HG02943 (cell line): ENCODE data around the gene CADM1.

Source experiments
- ATAC-seq: cut with Tn5 transposase; IDR thresholded peaks from one replicate; pipeline ENCODE4 v1.9.1; 2021; ENCODE audit warnings: mild to moderate bottlenecking, low read depth, moderate library complexity; ENCODE audit not compliant: unreplicated experiment

The CADM1 gene

DNA sequence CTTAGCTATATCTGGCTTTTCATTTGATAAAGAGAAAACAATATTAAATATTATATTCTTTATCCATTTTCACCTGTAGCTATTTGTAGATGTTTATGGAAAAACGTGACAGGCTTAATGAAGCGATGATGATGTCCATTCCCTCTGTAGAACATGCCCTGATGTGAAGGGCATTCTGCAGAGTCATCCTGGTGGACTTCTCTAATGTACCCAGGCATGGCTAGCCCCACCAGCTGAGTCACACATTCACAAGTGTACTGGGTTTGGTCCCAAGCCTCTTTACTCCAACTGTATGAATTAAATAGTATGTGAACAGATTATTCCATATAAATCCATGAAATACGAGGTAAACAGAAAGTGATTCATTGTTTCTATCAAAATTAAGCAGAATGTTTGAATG lies 139.3 kb downstream of the CADM1 start:
- no peak for ATAC-seq

DNA sequence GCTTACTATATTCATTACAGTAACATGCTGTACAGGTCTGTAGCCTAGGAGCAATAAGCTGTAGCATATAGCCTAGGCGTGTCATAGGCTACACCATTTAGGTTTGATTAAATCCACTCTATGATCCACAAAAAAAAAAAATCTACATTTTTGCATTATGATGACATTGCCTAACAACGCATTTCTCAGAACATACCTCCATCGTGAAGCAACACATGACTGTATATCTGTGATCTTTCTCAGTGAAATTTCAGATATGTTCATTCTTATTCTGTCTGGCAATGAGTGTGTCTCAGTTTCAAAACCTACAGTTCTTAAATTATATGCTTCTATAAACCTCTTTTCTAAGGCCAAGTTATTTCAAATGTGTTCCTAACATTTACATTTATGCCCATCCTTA lies 140.3 kb downstream of the CADM1 start:
- ATAC-seq, result no peak

DNA sequence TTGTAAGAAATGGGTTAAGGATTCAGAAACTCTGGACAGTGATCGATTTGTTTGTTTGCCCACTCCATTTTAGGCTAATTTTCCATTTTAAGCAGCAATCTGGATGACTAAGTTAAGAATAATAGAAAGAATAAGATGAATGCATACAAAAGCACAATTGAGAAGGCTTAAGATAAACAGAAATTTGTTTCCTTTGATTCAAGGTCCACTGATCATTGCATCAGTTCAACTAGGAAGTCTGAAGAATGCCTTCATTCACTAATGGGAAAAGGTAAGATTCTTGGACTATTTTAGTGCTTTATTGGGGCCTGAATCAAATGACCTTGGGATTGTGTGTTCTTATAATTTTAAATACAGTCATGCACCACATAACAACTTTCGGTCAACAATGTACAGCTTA lies 140.8 kb downstream of the CADM1 start:
- ATAC-seq, result no peak

DNA sequence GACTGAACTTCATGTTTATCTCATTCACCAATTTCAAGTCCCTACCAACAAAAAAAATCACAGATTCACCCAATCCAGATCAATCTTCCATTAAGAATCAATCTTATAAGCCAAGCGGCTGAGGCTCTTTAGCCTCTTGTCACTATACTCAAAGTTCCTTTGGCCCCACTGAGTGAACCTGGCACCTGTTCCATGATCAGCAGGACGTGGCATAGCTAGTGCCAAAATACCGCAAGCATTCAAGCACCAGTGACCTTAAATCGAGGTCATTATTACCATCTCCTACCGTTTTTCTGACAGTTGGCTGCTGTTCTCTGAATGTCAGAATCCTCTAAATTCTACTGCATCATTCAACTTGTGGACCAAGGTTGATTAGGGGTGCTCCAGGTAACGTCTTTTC lies 141.2 kb downstream of the CADM1 start:
- no peak for ATAC-seq

DNA sequence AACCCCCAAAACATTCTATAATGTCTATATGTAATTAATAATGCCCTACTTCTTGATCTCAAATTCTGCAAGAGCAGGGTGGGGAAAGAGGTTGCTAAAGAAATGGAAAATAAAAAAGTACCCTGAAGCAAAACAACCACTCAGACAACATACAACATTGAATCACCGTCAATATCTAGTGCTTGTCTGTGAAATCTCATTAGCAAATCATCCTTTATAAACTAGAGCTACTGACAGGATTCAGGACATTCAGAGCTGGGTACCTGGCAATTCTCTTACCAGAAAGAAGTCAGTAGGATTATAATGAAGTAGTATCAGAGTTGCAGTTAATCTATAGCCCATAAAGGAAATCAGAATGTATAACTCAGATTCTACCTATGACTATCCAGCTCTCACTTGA lies 143.2 kb downstream of the CADM1 start:
- no peak for ATAC-seq

DNA sequence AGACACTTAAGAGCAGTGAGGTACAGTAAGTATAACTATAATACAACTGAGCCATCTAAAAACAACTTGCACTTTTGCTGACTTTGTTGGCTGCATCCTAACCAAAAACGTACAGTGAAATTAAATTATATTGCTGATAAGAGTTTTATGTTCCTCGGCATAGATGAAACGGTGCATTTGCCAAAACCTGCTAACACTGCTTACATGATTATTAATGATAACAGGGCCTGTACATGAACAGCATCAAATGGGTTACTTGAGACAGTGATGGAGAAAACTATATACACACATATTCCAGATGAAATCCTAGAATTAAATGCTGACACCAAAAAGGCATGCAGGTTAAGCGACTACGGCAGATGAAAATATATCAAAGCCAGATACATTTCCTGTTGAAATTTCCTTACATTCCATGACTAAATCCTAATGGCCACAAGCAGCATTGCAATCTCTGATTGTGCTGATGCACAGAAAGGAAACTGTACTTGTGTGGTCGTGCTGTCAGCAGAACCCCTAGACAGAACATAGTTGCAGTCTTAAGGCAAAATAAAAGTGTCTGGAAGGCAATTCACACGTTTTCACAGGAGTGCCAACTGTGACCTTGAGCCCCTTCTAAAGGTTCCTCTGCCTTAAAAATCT lies 143.9 kb downstream of the CADM1 start:
- ATAC-seq, result no peak

DNA sequence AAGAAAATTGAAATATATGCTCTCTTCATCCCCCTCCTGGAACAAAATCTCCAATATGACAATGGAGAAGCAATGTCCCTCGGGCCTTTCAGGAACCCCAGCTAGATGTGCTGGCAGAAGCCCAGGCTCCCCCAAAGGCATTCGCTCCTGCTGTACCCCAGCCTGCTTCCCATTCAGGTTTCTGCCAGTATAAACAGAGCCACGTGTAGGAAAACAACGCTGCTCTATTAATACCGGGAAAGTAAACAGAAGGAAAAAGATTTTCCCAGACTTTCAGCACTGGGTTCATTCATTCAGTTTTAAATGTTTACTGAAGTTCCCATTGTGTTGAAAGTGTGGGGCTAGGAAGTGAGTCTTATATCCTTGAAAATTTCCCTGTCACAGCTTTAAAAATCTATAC lies 147.1 kb downstream of the CADM1 start:
- ATAC-seq, result no peak

DNA sequence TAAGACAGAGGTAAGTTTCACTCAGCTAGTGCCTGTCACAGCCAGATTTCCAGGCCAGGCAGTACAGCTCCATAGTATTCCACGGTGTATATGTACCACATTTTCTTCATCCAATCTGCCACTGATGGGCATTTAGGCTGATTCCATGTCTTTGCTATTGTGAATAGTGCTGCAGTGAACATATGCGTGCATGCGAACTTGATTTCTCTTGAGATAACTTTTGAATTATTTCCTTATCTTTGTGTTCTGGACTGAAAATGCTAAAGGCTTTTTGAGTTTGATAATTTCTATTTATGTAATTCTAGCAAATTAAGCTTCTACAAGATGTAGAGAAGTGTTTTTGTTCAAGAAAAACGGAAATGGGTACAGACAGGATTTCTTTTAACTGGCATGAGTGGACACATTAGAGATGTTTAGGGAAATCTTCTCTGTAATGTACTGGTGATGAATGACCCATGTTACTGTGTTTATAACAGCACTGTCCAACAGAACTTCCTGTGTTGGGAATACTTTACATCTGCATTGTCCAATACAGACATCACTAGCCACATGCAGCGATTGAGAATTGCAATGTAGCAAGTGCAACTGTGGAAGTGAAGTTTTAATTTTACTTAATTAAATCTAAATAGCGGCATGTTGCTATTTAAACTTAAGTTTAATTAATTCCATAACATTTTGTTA lies 151.3 kb downstream of the CADM1 start:
- ATAC-seq, result no peak

DNA sequence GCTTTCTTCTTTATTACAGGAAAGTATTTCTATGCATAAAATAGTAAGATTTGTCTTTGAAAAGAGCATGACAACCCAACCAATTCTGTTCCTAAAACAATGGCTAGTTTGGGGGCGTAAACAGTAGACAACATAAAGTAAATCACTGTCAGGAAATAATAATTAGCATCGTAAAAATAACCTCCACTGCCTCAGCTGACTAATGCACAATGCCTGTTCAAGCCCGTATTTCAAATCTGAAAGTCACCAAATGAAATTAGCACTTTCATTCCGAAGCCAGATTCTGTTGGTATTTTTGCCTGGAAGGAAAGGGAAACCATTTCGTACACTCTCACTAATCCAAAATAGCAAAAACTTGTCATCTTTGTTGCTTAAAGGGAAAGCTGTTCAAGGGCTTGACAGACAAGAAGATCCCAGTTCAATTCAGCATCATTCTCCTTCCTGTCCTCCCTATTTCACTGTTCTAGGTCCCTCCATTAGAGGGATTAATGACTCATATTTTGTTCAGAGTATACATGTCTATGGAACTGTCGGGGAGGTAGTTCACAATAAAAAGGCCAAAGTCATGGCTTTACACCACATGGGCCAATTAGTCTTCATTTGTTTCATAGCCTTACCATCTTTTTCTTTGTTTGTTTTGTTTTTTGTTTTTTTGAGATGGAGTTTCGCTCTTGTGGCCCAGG lies 154.7 kb downstream of the CADM1 start:
- ATAC-seq, result no peak

DNA sequence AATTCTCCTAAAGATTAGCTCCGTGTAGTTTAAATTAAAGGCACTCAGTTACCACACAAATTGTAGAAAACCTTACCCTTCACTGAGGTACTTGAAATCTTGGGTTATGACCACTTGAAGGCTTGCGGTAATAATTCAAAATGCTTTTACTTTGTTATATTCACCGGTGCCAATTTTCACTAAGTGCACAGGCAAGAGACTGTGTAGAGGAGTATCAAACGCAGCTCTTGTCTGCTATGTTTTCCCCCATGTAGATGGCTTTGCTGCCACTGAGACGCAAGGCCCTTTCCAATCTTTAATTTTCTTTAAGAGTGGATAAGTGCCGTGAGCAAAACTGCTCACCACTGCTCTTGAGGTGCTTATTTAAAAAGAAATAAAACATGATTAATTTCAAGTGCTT lies 155.8 kb downstream of the CADM1 start:
- no peak for ATAC-seq

DNA sequence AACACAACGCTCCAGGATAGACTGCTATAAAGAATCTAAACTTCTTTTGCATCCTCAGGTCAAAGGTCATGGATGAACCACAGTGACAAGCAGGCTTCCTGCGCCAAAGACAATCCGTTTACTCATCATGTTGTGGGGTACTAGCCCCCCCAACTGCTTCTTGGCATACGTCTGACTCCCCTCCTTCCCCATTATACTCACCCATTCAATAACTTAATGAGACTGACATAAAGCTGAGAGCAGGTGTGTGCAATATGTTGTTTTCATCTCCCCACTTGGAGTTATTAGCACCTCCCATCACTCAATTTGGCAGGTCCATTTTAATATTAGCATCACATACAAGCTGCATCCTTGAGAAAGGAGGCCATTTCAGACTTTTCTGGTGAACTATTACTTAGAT lies 157.1 kb downstream of the CADM1 start:
- ATAC-seq, result no peak

DNA sequence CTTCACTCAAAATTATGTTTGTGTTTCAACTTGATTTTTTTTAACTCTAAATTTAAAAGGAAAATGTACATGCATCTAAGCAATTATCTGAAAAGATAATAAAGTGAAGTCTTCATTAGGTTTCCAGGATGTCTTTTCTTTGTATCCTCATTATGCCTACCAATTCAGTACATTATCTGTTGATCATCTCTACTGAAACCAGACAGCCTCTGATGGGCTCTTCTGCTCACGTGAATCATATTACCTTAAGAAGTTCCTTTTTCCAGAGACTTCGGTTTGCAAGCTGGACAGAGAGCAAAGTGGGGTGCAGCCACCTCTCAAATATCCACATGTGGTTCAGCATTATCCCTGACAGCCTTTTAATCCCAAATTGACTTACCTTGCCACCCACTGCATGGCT lies 158.4 kb downstream of the CADM1 start:
- ATAC-seq, result no peak

DNA sequence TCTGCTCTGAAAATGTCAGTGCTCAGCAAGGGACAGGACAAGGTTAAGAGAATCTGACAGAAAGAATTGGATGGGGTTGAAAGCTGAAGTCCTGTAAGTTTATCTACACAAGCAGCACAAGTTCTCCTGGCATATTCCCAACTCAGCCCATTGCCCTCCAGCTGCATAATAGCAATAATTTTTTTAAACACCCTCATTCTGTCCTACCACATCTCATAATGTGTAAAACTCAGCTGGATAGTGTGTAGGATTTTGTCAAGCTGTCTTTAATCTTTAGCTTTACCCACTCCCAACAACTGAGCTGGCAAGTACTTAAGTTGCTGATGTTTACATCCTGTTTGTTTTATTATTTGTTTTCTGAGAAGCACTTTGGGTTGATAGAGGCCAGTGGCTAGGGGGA lies 158.9 kb downstream of the CADM1 start:
- no peak for ATAC-seq

DNA sequence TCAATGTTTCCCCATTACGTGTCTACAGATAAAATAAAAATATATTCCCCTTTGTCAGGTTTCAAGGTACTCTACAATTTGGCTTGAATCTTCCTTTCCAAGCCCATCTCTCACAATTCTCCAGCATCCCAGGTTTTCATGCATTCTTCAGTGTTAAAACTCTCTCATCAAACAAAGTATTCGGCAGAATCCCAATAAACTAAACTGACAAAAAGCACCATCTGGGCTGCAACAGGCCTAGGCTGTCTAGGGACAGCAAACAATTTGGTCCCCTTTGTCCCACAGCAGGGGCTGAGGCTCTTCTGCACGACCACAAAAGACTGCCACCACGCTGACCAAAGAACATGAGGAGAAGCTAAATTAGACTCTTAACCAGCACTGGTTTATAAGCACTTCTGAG lies 159.4 kb downstream of the CADM1 start:
- no peak for ATAC-seq

DNA sequence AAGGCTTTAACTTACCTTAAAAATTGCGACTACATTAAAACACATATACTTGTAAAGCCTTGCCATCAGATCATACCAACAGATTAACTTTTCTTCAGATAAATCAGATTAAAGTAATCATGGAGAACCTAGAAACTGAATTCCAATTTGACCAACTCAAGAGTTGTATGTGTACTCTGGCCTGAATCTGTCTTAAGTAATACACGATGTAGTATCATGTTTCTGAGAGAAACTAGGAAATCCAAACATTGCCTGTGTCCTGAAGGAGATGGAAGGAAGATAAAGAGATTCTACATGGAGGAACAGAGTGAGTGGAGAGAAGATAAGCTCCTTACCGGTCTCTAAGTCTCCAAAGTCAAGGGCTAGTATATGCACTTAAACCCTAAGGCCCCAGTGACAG lies 162.1 kb downstream of the CADM1 start:
- no peak for ATAC-seq

DNA sequence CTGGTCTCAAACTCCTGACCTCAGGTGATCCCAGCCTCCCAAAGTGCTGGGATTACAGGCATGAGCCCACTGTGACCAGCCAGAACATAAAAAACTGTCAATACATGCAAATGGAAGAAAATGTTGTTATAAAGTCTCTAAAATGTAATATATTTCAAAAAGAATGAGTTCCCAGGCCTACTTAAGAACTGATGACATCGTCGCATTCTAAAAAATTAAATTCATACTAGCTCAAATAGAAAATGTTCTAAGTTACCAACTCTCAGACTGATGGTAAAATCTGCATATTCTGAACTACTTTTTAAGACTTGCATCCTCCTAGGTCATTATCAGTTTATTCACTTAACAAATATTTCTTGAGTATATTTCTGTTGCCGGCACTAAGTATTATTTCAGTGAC lies 163.3 kb downstream of the CADM1 start:
- ATAC-seq, result no peak

DNA sequence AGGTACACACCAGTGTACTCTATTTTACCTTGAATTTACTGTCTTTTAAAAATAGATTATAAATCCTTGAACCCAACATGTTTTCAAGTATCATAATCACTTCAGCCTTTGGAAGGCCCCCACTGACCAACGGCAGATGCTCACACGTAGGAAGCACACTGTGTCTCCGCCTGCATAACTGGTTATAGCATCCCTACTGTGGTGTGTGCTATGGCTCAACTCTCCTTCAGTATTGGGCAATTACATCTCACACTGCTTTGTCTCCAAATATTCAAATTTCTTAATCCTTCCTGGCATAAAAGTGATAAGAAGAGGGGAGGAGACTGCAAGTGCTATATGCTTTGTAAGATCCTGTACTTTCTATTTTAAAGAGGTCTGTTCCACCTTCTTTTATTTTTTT lies 165.7 kb downstream of the CADM1 start:
- no peak for ATAC-seq

DNA sequence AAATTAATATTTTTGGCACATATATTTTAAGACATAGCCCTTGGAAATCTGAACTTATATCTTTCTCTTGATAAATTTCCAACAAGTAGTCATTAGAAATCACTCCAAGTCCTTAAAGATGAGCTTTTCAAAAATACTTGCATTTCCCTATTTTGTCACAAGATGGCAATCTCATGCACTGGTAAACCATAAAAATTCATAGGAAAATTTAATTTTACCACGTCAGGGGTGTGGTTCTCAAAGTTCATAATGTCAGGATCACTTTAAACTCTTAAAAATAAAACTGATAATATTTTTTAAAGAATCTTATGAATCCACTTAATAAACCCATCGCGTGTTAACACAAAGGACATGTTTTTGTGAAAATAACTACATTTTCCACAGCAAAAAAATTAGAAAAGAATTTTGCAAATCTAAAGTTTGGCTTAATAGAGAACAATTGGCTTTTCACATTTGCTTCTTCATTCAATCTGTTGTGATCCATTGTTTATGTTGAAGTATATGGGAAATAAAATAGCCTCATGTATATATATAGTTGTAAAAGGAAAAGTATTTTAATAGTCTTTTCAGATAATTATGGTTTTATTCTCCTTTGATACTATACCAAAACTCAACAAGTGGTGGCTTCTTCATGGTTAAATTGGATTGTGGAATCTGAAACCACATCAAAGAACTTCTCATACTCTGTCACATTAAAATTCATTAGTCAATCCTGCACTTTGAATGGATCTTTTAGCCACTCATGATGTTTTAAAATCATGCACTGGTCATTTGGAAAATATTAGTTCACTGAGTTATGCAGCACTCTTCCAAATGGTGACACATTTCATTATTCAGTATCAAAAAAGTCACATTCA lies 169.1 kb downstream of the CADM1 start:
- no peak for ATAC-seq

DNA sequence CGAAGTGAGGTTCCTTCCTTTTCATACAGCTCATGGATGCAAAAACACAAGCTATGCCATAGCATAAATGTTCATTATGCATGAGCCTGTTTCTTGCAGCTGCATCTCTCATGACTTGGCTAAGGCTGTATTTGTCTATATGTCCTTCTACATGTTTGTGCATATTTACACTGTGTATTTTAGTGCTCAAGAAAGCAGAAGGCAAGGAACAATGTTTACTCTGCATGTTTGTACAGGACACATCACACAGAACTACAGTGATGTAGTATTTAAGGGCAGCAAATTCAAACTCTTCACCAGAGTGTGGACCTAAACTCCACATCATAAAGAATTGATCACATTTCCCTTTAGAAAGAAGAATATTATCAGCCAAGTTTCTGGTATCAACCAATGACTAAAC lies 170.3 kb downstream of the CADM1 start:
- ATAC-seq, result no peak

DNA sequence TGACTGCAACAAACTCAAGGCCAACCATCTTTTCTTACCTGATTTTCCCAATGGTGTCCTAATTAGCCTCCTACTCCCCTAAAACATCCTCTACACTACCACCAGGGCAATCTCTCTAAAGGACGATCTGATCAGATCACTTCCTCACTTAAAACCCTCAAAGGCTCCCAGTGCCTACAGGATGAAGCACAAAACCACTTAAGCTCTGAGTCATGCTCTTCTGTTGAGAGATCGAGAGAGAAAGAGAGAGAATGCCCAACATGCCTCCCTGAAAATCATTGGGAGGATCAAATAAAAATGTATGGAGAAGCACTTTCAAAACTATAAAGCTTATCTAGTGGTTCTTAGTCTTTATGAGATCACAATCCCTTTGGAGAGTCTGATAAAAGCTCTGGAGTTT lies 171.1 kb downstream of the CADM1 start:
- no peak for ATAC-seq
